ENCODE measurements around the gene CLIC4. TPM values are rescaled to one million over a fixed set of nuclear protein-coding genes. Genes with fewer than 3 reads are reported as not detected.

Gene CLIC4
- total RNA-seq, 1 experiment from 2014 or later = 230 TPM

DNA sequence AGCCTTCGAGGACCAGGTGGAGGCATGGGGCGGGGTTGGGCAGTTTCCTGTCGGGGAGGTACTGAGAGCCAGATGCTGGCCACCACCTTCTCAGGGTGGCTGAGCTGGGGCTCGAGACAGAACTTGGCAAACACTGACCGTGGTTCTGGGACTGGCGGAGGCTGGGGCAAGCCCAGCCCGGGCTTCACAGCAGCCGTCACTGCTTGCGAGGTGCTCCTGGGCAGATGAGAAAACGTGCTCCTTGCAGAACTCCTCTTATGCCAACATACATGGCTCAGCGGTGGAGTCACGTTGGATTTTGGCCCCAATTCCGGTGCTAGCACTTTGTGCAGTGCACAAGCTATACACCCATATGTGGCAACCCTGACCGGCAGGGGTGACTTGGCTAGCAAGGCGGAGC is 115.6 kb downstream of the CLIC4 start:
- Histone ChIP-seq H3K23ac (ENCODE audit: insufficient read length, low read depth, low read length) (no peak overlapping the region), H3K27me3 (ENCODE audit: insufficient read depth, low read length) (no peaks in the 10 kb centered on the region), H3K79me2 (ENCODE audit: insufficient read depth, low read length) (no peaks in the 10 kb centered on the region), H3K27ac (ENCODE audit: insufficient read length, low read depth, low read length) (no peak overlapping the region), H3K56ac (ENCODE audit: insufficient read length, low read depth, low read length) (no peak overlapping the region), H2BK15ac (ENCODE audit: low read depth, low read length) (no peak overlapping the region), H3K9ac (ENCODE audit: extremely low read depth, insufficient read length, low read length) (no peak overlapping the region), H3K23me2 (ENCODE audit: insufficient read length, low read depth, low read length, poor library complexity, severe bottlenecking) (no peaks in the 10 kb centered on the region), H2AK5ac (ENCODE audit: insufficient read length, low read length) (no peak overlapping the region), H2BK5ac (ENCODE audit: insufficient read length, low read length) (no peak overlapping the region), H4K8ac (replicated peaks; ENCODE audit: insufficient read length, low read depth, low read length) (no peak overlapping the region), H3K79me1 (ENCODE audit: insufficient read depth, low read depth, low read length, poor library complexity, severe bottlenecking) (no peaks in the 10 kb centered on the region), H3K4me2 (ENCODE audit: insufficient read depth, insufficient read length, low read length) (no peak overlapping the region), H2BK120ac (ENCODE audit: low read depth, low read length, poor library complexity, severe bottlenecking) (no peak overlapping the region), H3K14ac (ENCODE audit: insufficient read depth, low read length) (no peak overlapping the region; the same call in 1 of the 2 replicates), H3K9me3 (ENCODE audit: control insufficient read depth, low read depth, low read length) (no peaks in the 10 kb centered on the region), H2BK20ac (ENCODE audit: low read depth, low read length, poor library complexity, severe bottlenecking) (no peak overlapping the region), H4K5ac (ENCODE audit: insufficient read length, low read depth, low read length) (no peak overlapping the region), H4K91ac (ENCODE audit: insufficient read length, low read depth, low read length) (no peak overlapping the region), H2AFZ (ENCODE audit: low read length) (no peak overlapping the region), H3K18ac (ENCODE audit: insufficient read length, low read depth, low read length) (no peak overlapping the region), H4K20me1 (ENCODE audit: control insufficient read depth, insufficient read depth, insufficient read length) (no peaks in the 10 kb centered on the region), H2BK12ac (ENCODE audit: insufficient read length, low read depth, low read length) (no peak overlapping the region), H3K4me1 (ENCODE audit: insufficient read depth, low read length) (no peaks in the 10 kb centered on the region), H3T11ph (ENCODE audit: low read length) (no peak overlapping the region), H3K4ac (ENCODE audit: low read depth, low read length) (no peak overlapping the region)
- Mint-ChIP-seq H3K4me1 (peaks cover 12 to 19% of the 10 kb centered on the region in 2 experiments), H3K27me3 (ENCODE audit: low read depth) (peaks cover 2% of the 10 kb centered on the region), H3K36me3 (ENCODE audit: insufficient read depth in 1 of 3, low read depth in 3 of 3) (no peaks in the 10 kb centered on the region), H3K9me3 (no peaks in the 10 kb centered on the region; a peak in 1 of 5 replicates), H3K27ac (no peak overlapping the region), H3K4me3 (no peak overlapping the region)
- DNase-seq = no peak
- no CpG with 5 or more reads among the region's 15 CpGs for WGBS (ENCODE audit: extremely low coverage, insufficient read length, low lambda C conversion rate)
- TF ChIP-seq, protein P1, sequence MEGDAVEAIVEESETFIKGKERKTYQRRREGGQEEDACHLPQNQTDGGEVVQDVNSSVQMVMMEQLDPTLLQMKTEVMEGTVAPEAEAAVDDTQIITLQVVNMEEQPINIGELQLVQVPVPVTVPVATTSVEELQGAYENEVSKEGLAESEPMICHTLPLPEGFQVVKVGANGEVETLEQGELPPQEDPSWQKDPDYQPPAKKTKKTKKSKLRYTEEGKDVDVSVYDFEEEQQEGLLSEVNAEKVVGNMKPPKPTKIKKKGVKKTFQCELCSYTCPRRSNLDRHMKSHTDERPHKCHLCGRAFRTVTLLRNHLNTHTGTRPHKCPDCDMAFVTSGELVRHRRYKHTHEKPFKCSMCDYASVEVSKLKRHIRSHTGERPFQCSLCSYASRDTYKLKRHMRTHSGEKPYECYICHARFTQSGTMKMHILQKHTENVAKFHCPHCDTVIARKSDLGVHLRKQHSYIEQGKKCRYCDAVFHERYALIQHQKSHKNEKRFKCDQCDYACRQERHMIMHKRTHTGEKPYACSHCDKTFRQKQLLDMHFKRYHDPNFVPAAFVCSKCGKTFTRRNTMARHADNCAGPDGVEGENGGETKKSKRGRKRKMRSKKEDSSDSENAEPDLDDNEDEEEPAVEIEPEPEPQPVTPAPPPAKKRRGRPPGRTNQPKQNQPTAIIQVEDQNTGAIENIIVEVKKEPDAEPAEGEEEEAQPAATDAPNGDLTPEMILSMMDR (conservative IDR thresholded peaks at IDR 0.05) = no peak

Measured in H9 (cell line).